Liver (tissue), 9 donors: Measurements from ENCODE around the gene ADAT2. TPM values are rescaled to one million over a fixed set of nuclear protein-coding genes. Genes with fewer than 3 reads are reported as not detected.

Source experiments
- DNase-seq: peaks from one replicate; pipeline ENCODE4 v3.0.0-alpha.2; 2017; ENCODE audit warnings: low spot score
- H3K27ac ChIP-seq, 2 donors: one replicate each; pipeline ENCODE4 v1.7.0; 2013; ENCODE audit warnings: inconsistent platforms in 2 of 2, low read length in 2 of 2, control low read depth in 1 of 2, low read depth in 1 of 2, mild to moderate bottlenecking in 1 of 2
- H3K27me3 ChIP-seq, 4 donors: one replicate each; pipeline versions ENCODE4 v1.6.1 to v1.7.0; 2013; ENCODE audit warnings: low read length in 3 of 4, inconsistent platforms in 1 of 4, mild to moderate bottlenecking in 1 of 4, moderate library complexity in 1 of 4; ENCODE audit not compliant: control insufficient read depth in 4 of 4, insufficient read depth in 4 of 4
- H3K36me3 ChIP-seq, 4 donors: one replicate each; pipeline versions ENCODE4 v1.6.1 to v1.7.0; 2013; ENCODE audit warnings: low read length in 3 of 4, mild to moderate bottlenecking in 3 of 4, low read depth in 1 of 4, moderate library complexity in 1 of 4; ENCODE audit not compliant: control insufficient read depth in 4 of 4, insufficient read depth in 3 of 4
- H3K4me1 ChIP-seq, 4 donors: one replicate each; pipeline versions ENCODE4 v1.6.1 to v1.7.0; 2013; ENCODE audit warnings: low read length in 3 of 4, mild to moderate bottlenecking in 3 of 4, moderate library complexity in 1 of 4; ENCODE audit not compliant: control insufficient read depth in 4 of 4, insufficient read depth in 4 of 4
- H3K4me3 ChIP-seq, 3 donors: one replicate each; pipeline versions ENCODE4 v1.6.1 to v1.7.0; 2013; ENCODE audit warnings: low read length in 3 of 3, control low read depth in 1 of 3, low read depth in 1 of 3, mild to moderate bottlenecking in 1 of 3
- H3K9ac ChIP-seq, 2 donors: one replicate each; pipeline ENCODE4 v1.7.0; 2013; ENCODE audit warnings: low read length in 2 of 2, mild to moderate bottlenecking in 2 of 2, moderate library complexity in 2 of 2, control low read depth in 1 of 2, low read depth in 1 of 2
- H3K9me3 ChIP-seq, 4 donors: one replicate each; pipeline versions ENCODE4 v1.6.1 to v1.7.0; 2013; ENCODE audit warnings: low read length in 3 of 4; ENCODE audit not compliant: control insufficient read depth in 4 of 4
- EGR1 ChIP-seq, 2 donors: IDR thresholded peaks; 2 replicates each; pipeline ENCODE4 v1.6.1; 2016 to 2018; ENCODE audit warnings: antibody characterized with exemption in 2 of 2, low read depth in 2 of 2
- FOXA1 ChIP-seq: IDR thresholded peaks from 2 replicates; pipeline ENCODE4 v1.6.1; 2016; ENCODE audit warnings: antibody characterized with exemption
- FOXA2 ChIP-seq: IDR thresholded peaks from 2 replicates; pipeline ENCODE4 v1.6.1; 2016; ENCODE audit warnings: antibody characterized with exemption
- GABPA ChIP-seq, 2 donors: IDR thresholded peaks in 1 of 2; conservative IDR thresholded peaks in 1 of 2; 2 replicates each; pipeline ENCODE4 v1.6.1; 2016; ENCODE audit warnings: antibody characterized with exemption in 2 of 2, mild to moderate bottlenecking in 1 of 2, moderate library complexity in 1 of 2
- HNF4A ChIP-seq, 2 donors: conservative IDR thresholded peaks; 2 replicates each; pipeline ENCODE4 v1.6.1; 2016; ENCODE audit warnings: antibody characterized with exemption in 2 of 2, mild to moderate bottlenecking in 2 of 2
- HNF4G ChIP-seq: IDR thresholded peaks from 2 replicates; pipeline ENCODE4 v1.6.1; 2016; ENCODE audit warnings: antibody characterized with exemption
- JUND ChIP-seq, 2 donors: IDR thresholded peaks; 2 replicates each; pipeline ENCODE4 v1.6.1; 2016; ENCODE audit warnings: antibody characterized with exemption in 2 of 2
- MAX ChIP-seq: IDR thresholded peaks from 2 replicates; pipeline ENCODE4 v1.6.1; 2016; ENCODE audit warnings: antibody characterized with exemption
- NR2F2 ChIP-seq: IDR thresholded peaks from 2 replicates; pipeline ENCODE4 v1.6.1; 2016; ENCODE audit warnings: antibody characterized with exemption
- RAD21 ChIP-seq, 2 donors: IDR thresholded peaks; 2 replicates each; pipeline ENCODE4 v1.6.1; 2016; ENCODE audit warnings: antibody characterized with exemption in 2 of 2, mild to moderate bottlenecking in 2 of 2
- REST ChIP-seq: IDR thresholded peaks from 2 replicates; pipeline ENCODE4 v1.6.1; 2016; ENCODE audit warnings: antibody characterized with exemption, mild to moderate bottlenecking
- RXRA ChIP-seq, 2 donors: IDR thresholded peaks; 2 replicates each; pipeline ENCODE4 v1.6.1; 2017 to 2018; ENCODE audit warnings: antibody characterized with exemption in 2 of 2, mild to moderate bottlenecking in 1 of 2
- SP1 ChIP-seq: IDR thresholded peaks from 2 replicates; pipeline ENCODE4 v1.6.1; 2018; ENCODE audit warnings: antibody characterized with exemption, mild to moderate bottlenecking
- TAF1 ChIP-seq: conservative IDR thresholded peaks from 2 replicates; pipeline ENCODE4 v1.6.1; 2016; ENCODE audit warnings: antibody characterized with exemption, mild to moderate bottlenecking
- YY1 ChIP-seq: IDR thresholded peaks from 2 replicates; pipeline ENCODE4 v1.6.1; 2016; ENCODE audit warnings: antibody characterized with exemption, mild to moderate bottlenecking
- WGBS: extraction: QIAGEN DNeasy Blood & Tissue Kit; methylation state at CpG from one replicate; pipeline ENCODE4 v1.1.7; 2013; 5-methylcytosine and 5-hydroxymethylcytosine counted together
- polyA plus RNA-seq, 2 donors: library from polyadenylated mRNA; stranded (reverse) in 1 of 2; unstranded in 1 of 2; fragments of 200-250 nt in 1 of 2; fragments of >200 nt in 1 of 2; fragmentation: Nextera tagmentation in 1 of 2; extraction: Ambion mirVana in 1 of 2; gene quantifications; one replicate each; pipeline versions ENCODE4 v1.2.1 to v1.2.3, GENCODE V29; 2013 to 2015
- total RNA-seq, 2 donors: library from RNA; depleted of rRNA; stranded (reverse); fragments of >200 nt; gene quantifications; one replicate each; pipeline ENCODE4 v1.2.3, GENCODE V29; 2014
- TF ChIP-seq, protein P1 (sequence below): IDR thresholded peaks from 2 replicates; pipeline ENCODE4 v1.6.1; 2016; ENCODE audit warnings: antibody characterized with exemption
- TF ChIP-seq, protein P2 (sequence below): fragments of 150-350 bp; IDR thresholded peaks from 2 replicates; pipeline ENCODE4 v1.5.1; 2017; ENCODE audit warnings: improper control_type of control experiment, low read depth, low read length; ENCODE audit not compliant: missing input control
- TF ChIP-seq, protein P3 (sequence below): IDR thresholded peaks from 2 replicates; pipeline ENCODE4 v1.6.1; 2016; ENCODE audit warnings: antibody characterized with exemption
- donor health status: healthy.
- donor health status: healthy.
- donor health status: healthy.
- donor health status: healthy.
- donor health status: healthy.

The ADAT2 gene
- total and polyA plus RNA-seq, 4 donors: 1.4 to 3.7 (median 2.5) TPM

- H3K9me3 ChIP-seq: no peaks in the 10 kb centered on the region
- H3K4me1 ChIP-seq: peaks cover 0 to 10% (median under 1%) of the 10 kb centered on the region in 4 donors
- no peak overlapping the region for H3K4me3 ChIP-seq
- no peaks in the 10 kb centered on the region for H3K36me3 ChIP-seq
- WGBS: 88% methylated on average over 7 of the region's 7 CpGs
- TF ChIP-seq FOXA2: no peak
- TF ChIP-seq HNF4G: no peak
- no peak for TF ChIP-seq TAF1
- TF ChIP-seq SP1: no peak
- no peak for TF ChIP-seq MAX
- TF ChIP-seq RXRA (IDR thresholded peaks at IDR 0.05): no peak
- no peak for TF ChIP-seq HNF4A (conservative IDR thresholded peaks at IDR 0.05)
- TF ChIP-seq, protein P1, sequence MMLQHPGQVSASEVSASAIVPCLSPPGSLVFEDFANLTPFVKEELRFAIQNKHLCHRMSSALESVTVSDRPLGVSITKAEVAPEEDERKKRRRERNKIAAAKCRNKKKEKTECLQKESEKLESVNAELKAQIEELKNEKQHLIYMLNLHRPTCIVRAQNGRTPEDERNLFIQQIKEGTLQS: no peak
- TF ChIP-seq YY1: no peak
- H3K27ac ChIP-seq: no peak overlapping the region
- no peak overlapping the region for H3K9ac ChIP-seq
- no peaks in the 10 kb centered on the region for H3K27me3 ChIP-seq
- DNase-seq: no peak
These were observed 50.7 kb downstream of the ADAT2 start for GRCh38 chr6:143399775-143400174.

DNA sequence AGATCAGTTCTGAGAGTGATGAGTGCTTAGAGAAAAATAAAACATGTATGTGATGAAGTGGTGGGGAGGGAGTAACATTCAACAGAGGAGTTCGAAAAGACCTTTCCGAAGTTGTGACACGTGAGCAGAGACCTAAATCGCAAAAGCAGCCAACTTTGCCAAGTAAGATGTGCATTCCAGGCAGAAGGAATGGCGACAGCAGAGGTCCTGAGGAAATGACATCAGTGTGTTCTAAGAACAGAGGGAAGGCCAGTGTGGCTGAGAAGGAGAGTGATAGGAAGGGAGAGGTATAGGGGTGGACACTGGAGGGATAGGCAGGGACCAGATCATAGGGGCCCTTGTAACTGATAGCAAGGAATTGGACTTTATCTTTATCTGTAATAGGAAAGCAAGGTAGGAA lies 51.3 kb downstream of the ADAT2 start:
- Histone ChIP-seq H3K36me3 (no peaks in the 10 kb centered on the region), H3K27ac (no peak overlapping the region), H3K9ac (no peak overlapping the region), H3K9me3 (no peaks in the 10 kb centered on the region), H3K27me3 (no peaks in the 10 kb centered on the region), H3K4me1 (peaks cover 0 to 10% (median under 1%) of the 10 kb centered on the region in 4 donors), H3K4me3 (no peak overlapping the region)
- DNase-seq: no peak
- no peak for TF ChIP-seq REST
- no peak for TF ChIP-seq MAX
- no peak for TF ChIP-seq FOXA2
- TF ChIP-seq, protein P2, sequence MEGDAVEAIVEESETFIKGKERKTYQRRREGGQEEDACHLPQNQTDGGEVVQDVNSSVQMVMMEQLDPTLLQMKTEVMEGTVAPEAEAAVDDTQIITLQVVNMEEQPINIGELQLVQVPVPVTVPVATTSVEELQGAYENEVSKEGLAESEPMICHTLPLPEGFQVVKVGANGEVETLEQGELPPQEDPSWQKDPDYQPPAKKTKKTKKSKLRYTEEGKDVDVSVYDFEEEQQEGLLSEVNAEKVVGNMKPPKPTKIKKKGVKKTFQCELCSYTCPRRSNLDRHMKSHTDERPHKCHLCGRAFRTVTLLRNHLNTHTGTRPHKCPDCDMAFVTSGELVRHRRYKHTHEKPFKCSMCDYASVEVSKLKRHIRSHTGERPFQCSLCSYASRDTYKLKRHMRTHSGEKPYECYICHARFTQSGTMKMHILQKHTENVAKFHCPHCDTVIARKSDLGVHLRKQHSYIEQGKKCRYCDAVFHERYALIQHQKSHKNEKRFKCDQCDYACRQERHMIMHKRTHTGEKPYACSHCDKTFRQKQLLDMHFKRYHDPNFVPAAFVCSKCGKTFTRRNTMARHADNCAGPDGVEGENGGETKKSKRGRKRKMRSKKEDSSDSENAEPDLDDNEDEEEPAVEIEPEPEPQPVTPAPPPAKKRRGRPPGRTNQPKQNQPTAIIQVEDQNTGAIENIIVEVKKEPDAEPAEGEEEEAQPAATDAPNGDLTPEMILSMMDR: no peak
- TF ChIP-seq SP1: no peak
- no peak for TF ChIP-seq HNF4A (conservative IDR thresholded peaks at IDR 0.05)
- TF ChIP-seq RAD21 (IDR thresholded peaks at IDR 0.05): no peak
- no peak for TF ChIP-seq EGR1 (IDR thresholded peaks at IDR 0.05; ENCODE audit: low read depth in 2 of 2)
- TF ChIP-seq, protein P3, sequence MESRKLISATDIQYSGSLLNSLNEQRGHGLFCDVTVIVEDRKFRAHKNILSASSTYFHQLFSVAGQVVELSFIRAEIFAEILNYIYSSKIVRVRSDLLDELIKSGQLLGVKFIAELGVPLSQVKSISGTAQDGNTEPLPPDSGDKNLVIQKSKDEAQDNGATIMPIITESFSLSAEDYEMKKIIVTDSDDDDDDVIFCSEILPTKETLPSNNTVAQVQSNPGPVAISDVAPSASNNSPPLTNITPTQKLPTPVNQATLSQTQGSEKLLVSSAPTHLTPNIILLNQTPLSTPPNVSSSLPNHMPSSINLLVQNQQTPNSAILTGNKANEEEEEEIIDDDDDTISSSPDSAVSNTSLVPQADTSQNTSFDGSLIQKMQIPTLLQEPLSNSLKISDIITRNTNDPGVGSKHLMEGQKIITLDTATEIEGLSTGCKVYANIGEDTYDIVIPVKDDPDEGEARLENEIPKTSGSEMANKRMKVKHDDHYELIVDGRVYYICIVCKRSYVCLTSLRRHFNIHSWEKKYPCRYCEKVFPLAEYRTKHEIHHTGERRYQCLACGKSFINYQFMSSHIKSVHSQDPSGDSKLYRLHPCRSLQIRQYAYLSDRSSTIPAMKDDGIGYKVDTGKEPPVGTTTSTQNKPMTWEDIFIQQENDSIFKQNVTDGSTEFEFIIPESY: no peak
- TF ChIP-seq JUND (IDR thresholded peaks at IDR 0.05): no peak
- TF ChIP-seq YY1: no peak
- TF ChIP-seq NR2F2: no peak
- no peak for TF ChIP-seq HNF4G
- no peak for TF ChIP-seq GABPA (IDR thresholded peaks at IDR 0.05 in 1 of 2, conservative IDR thresholded peaks at IDR 0.05 in 1 of 2)
- no peak for TF ChIP-seq TAF1
- no peak for TF ChIP-seq FOXA1
- TF ChIP-seq, protein P1: no peak
- WGBS: 93% methylated on average over 5 of the region's 5 CpGs
